HG03565 (cell line): ENCODE measurements around the gene RPL19.
"Not testable (repeated sequence)": the region's sequence is repeated elsewhere in the genome, so short reads cannot be mapped to it uniquely, and the experiment has no call there.

Source experiments
- ATAC-seq: cut with Tn5 transposase; IDR thresholded peaks from one replicate; pipeline ENCODE4 v1.9.1; 2021; ENCODE audit warnings: mild to moderate bottlenecking, moderate library complexity; ENCODE audit not compliant: unreplicated experiment

Gene RPL19

DNA sequence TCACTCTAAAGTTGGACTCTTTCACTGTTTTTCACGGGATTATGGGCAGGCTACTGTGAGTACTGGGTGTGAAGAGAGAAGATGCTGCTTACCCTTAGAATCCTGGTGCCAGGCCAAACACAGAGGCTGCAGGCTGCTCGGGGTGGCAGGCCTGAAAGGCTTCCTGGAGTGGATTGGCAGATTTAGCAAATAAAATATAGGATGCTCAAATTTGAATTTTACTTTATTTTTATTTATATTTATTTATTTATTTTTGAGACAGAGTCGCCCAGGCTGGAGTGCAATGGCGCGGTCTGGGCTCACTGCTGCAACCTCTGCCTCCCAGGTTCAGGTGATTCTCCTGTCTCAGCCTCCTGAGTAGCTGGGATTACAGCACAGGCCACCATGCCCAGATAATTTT, 40.5 kb downstream of the RPL19 start:
- no peak for ATAC-seq

DNA sequence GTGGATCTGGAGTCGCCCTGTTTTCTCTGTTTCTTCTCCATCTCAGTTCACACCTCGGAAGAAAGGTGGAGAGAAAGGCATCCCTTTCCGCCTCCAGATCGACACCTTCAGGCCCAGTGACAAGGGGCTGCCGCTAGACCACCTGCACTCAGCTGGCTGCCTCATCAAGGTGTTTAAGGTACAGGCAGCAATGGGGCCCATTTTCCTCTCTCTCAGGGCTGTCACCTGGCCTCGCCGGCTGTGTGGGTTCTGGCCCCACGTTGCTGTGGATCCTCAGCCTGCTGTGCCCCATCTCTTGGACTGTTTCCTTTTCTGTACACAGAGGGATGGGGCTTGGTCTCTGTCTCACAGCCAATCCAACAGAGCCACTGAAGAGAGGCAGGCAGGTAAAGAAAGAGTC, 43.1 kb downstream of the RPL19 start:
- ATAC-seq: no peak

- no peak for ATAC-seq
Measured at GRCh38 chr17:39244016-39244599, 44.0 kb downstream of the RPL19 start.

DNA sequence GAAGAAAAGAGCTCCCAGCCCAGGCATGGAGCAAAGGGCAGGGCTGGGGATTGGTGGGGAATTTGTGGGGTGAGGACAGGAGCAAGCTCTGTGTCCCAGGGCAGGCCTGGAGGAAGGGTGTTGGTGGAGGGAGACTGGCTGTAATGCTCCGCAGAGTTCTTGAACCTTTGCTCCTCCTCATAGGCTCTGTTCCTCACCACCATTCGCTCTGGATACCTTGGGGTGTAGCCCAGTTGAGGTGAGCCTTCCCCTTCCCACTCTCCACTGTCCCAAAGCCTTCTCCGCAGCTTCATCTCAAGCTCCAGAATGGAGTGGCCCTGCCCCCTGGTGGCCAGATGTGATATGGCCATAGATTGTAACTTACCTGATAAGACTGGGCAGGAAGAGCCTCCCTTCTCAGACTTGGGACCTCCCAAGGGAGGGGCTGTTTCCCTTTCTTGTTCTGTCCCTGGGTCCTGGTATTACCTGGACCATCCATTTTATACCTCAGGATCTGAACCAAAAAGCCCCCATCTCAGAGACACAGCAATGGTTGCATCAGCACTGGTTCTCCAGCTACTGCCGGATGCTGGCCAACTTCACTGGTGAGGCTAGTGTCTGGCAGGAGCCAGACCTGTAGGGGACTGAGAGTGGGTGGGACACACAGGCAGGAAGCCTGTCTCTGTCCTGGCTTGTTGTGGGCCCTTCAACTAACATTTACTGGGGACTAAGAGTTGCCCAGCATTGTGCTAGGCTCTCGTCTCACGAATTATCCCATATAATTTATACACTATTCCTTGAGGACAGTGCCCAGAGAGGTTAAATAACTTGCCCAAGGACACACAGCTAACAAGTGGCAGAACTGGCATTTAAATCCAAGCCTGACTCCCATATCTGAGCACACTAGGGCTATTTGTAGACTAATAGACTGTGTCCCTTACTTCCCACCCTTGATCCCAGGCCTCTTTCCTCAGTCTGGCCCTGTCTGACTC, 44.8 kb downstream of the RPL19 start:
- ATAC-seq: no peak

DNA sequence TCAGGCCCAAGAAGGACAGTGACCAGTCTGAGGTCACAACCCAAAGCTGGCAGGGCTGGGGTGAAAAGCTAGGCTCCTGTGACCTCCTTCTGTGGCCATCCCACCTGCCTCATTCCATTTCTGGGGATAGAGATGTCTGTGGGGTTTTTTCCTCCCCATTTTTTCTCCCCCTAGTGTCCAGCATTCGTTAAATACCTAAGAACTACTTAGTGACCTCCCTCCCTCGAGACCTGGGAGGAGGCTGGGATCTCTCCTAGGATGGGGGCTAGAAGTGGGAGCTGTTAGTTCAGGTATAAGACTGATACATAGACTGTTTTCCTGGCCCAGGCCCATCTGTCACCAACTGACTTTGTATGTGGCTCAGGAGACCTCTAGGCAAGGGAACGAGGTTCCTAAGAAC, 46.2 kb downstream of the RPL19 start:
- no peak for ATAC-seq

GRCh38 chr17:39250076-39250475, 50.0 kb downstream of the RPL19 start:
- ATAC-seq: not testable (repeated sequence)

DNA sequence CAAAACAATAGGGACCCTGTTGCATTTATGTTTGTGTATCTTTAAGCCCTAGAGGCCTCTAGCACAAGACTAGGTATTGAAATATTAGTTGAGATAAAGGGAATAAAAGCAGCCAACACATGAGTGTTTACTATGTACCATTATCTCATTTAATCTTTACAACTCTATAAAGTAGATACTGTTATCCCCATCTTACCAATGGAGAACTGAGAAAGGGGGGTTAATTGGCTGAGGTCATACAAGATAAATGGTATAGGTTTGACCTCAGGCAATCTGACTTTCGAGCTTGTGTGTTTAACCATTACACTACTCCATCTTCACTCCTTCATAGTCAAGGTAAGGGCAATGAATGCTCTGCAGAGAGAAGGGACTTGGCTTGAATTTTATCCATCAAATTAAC, 51.9 kb downstream of the RPL19 start:
- no peak for ATAC-seq

DNA sequence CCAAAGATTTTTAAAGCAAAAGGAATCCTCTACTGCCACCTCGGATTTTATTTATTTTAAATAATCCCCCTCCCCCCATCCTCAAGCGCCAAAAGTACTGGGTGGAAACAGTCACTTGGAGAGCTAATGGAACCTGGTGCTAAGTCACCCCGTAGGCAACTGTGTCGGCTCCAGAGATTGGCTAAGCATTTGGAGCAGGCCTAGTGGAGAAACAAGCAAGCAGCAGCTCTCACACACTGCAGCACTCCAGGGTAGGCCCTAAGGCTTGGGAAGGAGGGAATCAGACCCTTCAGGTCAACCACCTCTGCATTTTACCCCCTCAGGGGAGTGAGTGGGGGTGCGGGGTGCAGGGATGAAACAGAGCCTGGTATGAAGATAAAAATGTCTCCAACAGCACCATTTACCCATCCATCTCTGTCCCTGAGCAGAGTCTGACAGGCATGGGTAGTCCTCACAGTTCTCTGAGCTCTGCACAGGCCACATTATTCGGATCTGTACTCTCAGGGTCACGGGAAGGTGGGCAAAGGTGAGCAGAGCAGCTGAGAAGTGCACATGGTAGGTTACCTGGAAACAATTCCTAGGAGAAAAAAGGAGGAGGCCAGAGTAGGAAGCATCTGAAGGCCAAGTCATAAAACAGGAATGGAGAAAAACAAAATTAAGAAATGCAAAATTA, 52.8 kb downstream of the RPL19 start:
- ATAC-seq: no peak
